OCI-LY1 (cell line): ENCODE measurements around the gene SYMPK.
A peak's percentile ranks its signal among the peaks of the same experiment; 100 is the strongest.

ENCODE experiments used
- H2AFZ ChIP-seq: fragments of 200-600 bp; sonication (generic), shearing (Covaris generic); 2 replicates; pipeline ENCODE4 v1.6.0; 2014; ENCODE audit warnings: antibody characterized with exemption, mild to moderate bottlenecking, low read length
- H3F3A ChIP-seq: fragments of 200-600 bp; sonication (generic), shearing (Covaris generic); 2 replicates; pipeline ENCODE4 v1.6.0; 2014; ENCODE audit warnings: mild to moderate bottlenecking, antibody characterized with exemption, low read length, moderate library complexity; ENCODE audit not compliant: insufficient read depth
- H3K27ac ChIP-seq: fragments of 200-600 bp; sonication (generic); 2 replicates; pipeline ENCODE4 v1.5.1; 2014; ENCODE audit warnings: low read length, mixed run types, mild to moderate bottlenecking, low read depth; ENCODE audit not compliant: poor library complexity, severe bottlenecking
- H3K27me3 ChIP-seq: fragments of 200-600 bp; sonication (generic); 2 replicates; pipeline ENCODE4 v1.6.0; 2014; ENCODE audit warnings: antibody characterized with exemption, mild to moderate bottlenecking, low read length, moderate library complexity; ENCODE audit not compliant: insufficient read depth
- H3K36me3 ChIP-seq: fragments of 200-600 bp; sonication (generic); 2 replicates; pipeline ENCODE4 v1.6.1; 2014; ENCODE audit warnings: mild to moderate bottlenecking, antibody characterized with exemption, low read length, moderate library complexity, mixed read lengths; ENCODE audit not compliant: insufficient read depth
- H3K4me1 ChIP-seq: fragments of 200-600 bp; sonication (generic); 2 replicates; pipeline ENCODE4 v1.5.1; 2014; ENCODE audit warnings: mild to moderate bottlenecking, low read length, moderate library complexity; ENCODE audit not compliant: insufficient read depth, severe bottlenecking
- H3K4me2 ChIP-seq: fragments of 200-600 bp; sonication (generic), shearing (Covaris generic); 2 replicates; pipeline ENCODE4 v1.6.1; 2014; ENCODE audit warnings: low read length
- H3K4me3 ChIP-seq: fragments of 200-600 bp; sonication (generic); 2 replicates; pipeline ENCODE4 v1.5.1; 2014; ENCODE audit warnings: low read length, low read depth, mild to moderate bottlenecking, mixed read lengths; ENCODE audit not compliant: poor library complexity, severe bottlenecking
- H3K79me2 ChIP-seq: fragments of 200-600 bp; shearing (Covaris generic); 2 replicates; pipeline ENCODE4 v1.6.1; 2016; ENCODE audit warnings: mixed run types, low read length, mixed read lengths; ENCODE audit not compliant: insufficient read depth
- H3K9ac ChIP-seq: fragments of 200-600 bp; sonication (generic), shearing (Covaris generic); 2 replicates; pipeline ENCODE4 v1.6.1; 2014; ENCODE audit warnings: mild to moderate bottlenecking, low read length, mixed read lengths
- H3K9me2 ChIP-seq: fragments of 200-600 bp; sonication (generic), shearing (Covaris generic); 2 replicates; pipeline ENCODE4 v1.6.1; 2014; ENCODE audit warnings: low read depth, mild to moderate bottlenecking, low read length, mixed read lengths
- H3K9me3 ChIP-seq: fragments of 200-600 bp; shearing (Covaris generic); 2 replicates; pipeline ENCODE4 v1.6.1; 2014; ENCODE audit warnings: low read length, mixed read lengths
- H4K20me1 ChIP-seq: fragments of 200-600 bp; sonication (generic), shearing (Covaris generic); 2 replicates; pipeline ENCODE4 v1.6.0; 2016; ENCODE audit warnings: mild to moderate bottlenecking, low read length; ENCODE audit not compliant: insufficient read depth
- CTCF ChIP-seq: fragments of 200-600 bp; sonication (generic), shearing (Covaris generic); IDR thresholded peaks from 2 replicates; pipeline ENCODE4 v1.5.1; 2017; ENCODE audit warnings: mild to moderate bottlenecking, antibody characterized with exemption, low read length, moderate library complexity, mixed read lengths
- EZH2 ChIP-seq: fragments of 200-600 bp; sonication (generic), shearing (Covaris generic); IDR thresholded peaks from 2 replicates; pipeline ENCODE4 v1.8.0; 2017; ENCODE audit warnings: borderline replicate concordance, mixed run types, mild to moderate bottlenecking, antibody characterized with exemption, low read length, moderate library complexity, mixed read lengths

SYMPK gene

GRCh38 chr19:45862564-45863334, at the start of gene SYMPK:
Gene SYMPK, minus strand, starts transcription at chr19:45863147. Its CDS starts 8,652 bp downstream, at chr19:45854495.
- Histone ChIP-seq H3K79me2 (peaks cover 13% of the 10 kb centered on the region; the same call in 1 of the 2 replicates), H3K27ac (peak within 1 kb of the TSS; percentile 68)
- TF ChIP-seq EZH2 (no peak), CTCF (no peak)

GRCh38 chr19:45911291-45911690, 48.3 kb upstream of the SYMPK start:
- Histone ChIP-seq H3K4me1 (no peaks in the 10 kb centered on the region), H3K27ac (no peak overlapping the region), H4K20me1 (no peaks in the 10 kb centered on the region), H3F3A (no peaks in the 10 kb centered on the region), H3K27me3 (peaks cover 5% of the 10 kb centered on the region; the same call in 1 of the 2 replicates), H3K4me2 (no peak overlapping the region), H3K9me2 (no peaks in the 10 kb centered on the region), H3K4me3 (no peak overlapping the region), H2AFZ (no peak overlapping the region), H3K9ac (no peak overlapping the region), H3K9me3 (no peaks in the 10 kb centered on the region), H3K36me3 (no peaks in the 10 kb centered on the region; the same call in 1 of the 2 replicates), H3K79me2 (no peaks in the 10 kb centered on the region)
- TF ChIP-seq EZH2 (no peak), CTCF (no peak)

More at GRCh38 chr19:45862564-45863334, at the start of gene SYMPK:
- Histone ChIP-seq H2AFZ (peak within 1 kb of the TSS; percentile 94), H3K9ac (peak within 1 kb of the TSS; percentile 90), H3F3A (0 out of 2 replicates have a peak, but pooled peaks cover 3% of the 10 kb centered on the region), H4K20me1 (no peaks in the 10 kb centered on the region), H3K9me3 (no peaks in the 10 kb centered on the region), H3K27me3 (no peaks in the 10 kb centered on the region), H3K9me2 (no peaks in the 10 kb centered on the region), H3K4me2 (peak within 1 kb of the TSS; percentile 98), H3K4me1 (peaks cover 32% of the 10 kb centered on the region), H3K36me3 (peaks cover 19% of the 10 kb centered on the region), H3K4me3 (peak within 1 kb of the TSS; percentile 94)

- Histone ChIP-seq H3K9me2 (no peaks in the 10 kb centered on the region), H2AFZ (no peak overlapping the region), H4K20me1 (no peaks in the 10 kb centered on the region), H3K9me3 (no peaks in the 10 kb centered on the region), H3K4me2 (no peak overlapping the region), H3K4me1 (no peaks in the 10 kb centered on the region), H3K36me3 (no peaks in the 10 kb centered on the region; the same call in 1 of the 2 replicates), H3K79me2 (no peaks in the 10 kb centered on the region), H3K27ac (no peak overlapping the region), H3F3A (no peaks in the 10 kb centered on the region), H3K4me3 (no peak overlapping the region), H3K9ac (no peak overlapping the region), H3K27me3 (peaks cover 5% of the 10 kb centered on the region; the same call in 1 of the 2 replicates)
- TF ChIP-seq EZH2 (no peak), CTCF (no peak)
Observed at GRCh38 chr19:45908956-45909355, 46.0 kb upstream of the SYMPK start.
